Stimulated activated CD8-positive, alpha-beta memory T cell treated with anti-CD3 and anti-CD28 coated beads, Interleukin-7, amount 100 ng/mL, for 1 hour (primary cell): Measurements from ENCODE around the gene NLRP7.
"Not testable (repeated sequence)": the region's sequence is repeated elsewhere in the genome, so short reads cannot be mapped to it uniquely, and the experiment has no call there.

Experiments
- DNase-seq, 2 donors: peaks; one replicate each; pipeline ENCODE4 v3.0.0-alpha.2; 2020; ENCODE audit warnings: low read depth in 2 of 2

Gene NLRP7

DNA sequence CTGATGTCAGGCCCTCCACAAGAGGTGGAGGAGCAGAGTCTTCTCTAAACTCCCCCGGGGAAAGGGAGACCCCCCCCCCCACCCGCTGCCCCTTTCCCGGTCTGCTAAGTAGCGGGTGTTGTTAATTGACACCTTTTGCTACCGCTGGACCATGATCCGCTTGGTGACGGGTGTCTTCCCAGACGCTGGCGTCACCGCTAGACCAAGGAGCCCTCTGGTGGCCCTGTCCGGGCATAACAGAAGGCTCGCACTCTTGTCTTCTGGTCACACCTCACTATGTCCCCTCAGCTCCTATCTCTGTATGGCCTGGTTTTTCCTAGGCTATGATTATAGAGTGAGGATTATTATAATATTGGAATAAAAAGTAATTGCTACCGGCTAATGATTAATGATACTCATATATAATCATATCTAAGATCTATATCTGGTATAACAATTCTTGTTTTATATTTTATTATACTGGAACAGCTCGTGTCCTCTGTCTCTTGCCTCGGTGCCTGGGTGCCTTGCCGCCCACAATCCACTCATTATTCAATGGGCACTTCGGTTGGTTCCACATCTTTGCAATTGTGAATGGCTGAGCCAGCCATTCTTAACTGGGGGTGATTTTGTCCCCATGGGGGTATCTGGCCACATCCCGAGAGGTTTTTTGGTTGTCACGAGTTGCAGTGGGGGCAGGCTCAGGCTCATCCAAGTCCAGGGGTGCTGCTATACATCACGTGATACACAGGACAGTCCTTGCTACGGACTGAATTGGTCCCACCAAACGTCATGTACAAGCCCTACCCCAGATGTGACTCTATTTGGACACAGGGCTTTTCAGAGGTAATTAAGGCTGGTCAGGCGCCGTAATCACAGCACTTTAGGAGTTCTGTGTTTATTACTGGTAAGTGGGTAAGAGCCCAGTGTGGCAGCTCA, 27.4 kb downstream of the NLRP7 start:
- DNase-seq, result not testable (repeated sequence)

DNA sequence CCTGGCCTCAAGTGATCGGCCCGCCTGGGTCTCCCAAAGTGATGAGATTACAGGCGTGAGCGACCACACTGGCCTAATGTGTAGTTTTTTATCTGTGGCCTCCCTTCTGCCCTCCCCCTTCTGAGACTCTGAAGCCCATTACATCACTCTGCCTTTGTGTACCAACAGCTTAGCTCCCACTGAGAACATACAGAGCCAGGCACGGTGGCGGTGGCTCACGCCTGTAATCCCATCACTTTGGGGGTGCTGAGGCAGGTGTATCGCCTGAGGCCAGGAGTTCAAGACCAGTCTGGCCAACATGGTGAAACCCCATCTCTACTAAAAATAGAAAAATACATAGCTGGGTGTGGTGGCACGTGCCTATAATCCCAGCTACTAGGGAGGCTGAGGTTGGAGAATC, 28.8 kb downstream of the NLRP7 start:
- no peak for DNase-seq

DNA sequence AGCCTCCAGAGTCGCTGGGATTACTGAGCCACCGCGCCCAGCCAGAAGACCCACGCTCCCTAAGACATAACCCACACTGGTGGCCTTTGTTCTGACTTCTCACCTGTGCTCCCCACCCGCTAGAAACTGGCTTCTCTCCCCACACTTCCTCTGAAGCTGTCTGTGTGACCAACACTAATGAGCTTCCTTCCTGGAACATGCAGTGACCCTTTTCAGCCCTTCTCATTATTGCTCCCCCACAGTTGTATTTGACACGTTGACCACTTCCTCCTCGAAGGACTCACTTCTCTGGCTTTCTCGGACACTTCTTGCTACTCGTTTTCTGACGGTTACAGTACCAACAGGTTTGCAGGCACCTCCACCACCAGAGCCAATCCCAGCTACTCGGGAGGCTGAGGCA, 30.5 kb downstream of the NLRP7 start:
- no peak for DNase-seq

DNA sequence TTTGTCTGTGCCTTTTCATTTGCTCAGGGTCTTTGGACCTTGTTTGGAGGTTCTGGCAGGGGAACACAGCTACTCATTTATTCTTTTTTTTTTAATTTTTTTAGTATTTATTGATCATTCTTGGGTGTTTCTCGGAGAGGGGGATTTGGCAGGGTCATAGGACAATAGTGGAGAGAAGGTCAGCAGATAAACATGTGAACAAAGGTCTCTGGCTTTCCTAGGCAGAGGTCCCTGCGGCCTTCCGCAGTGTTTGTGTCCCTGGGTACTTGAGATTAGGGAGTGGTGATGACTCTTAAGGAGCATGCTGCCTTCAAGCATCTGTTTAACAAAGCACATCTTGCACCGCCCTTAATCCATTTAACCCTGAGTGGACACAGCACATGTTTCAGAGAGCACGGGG, 39.4 kb downstream of the NLRP7 start:
- DNase-seq, result not testable (repeated sequence)

DNA sequence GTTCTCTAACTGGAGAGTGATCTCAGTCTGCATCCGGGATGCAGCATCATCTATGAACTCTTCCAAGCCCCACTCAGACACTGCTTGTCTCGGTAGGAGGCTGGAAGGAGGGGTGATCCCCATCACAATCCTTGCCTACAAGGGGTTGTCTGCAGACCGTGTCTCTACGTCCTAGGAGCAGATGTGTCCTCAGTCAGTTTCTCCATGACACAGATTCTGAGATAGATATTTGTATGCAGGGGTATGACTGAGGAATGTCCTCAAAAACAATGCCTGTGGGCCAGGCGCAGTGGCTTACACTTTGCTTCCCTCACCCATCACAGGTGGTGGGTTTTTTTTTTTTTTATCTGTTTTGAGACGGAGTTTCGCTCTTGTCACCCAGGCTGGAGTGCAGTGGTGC, 40.5 kb downstream of the NLRP7 start:
- DNase-seq, result no peak

DNA sequence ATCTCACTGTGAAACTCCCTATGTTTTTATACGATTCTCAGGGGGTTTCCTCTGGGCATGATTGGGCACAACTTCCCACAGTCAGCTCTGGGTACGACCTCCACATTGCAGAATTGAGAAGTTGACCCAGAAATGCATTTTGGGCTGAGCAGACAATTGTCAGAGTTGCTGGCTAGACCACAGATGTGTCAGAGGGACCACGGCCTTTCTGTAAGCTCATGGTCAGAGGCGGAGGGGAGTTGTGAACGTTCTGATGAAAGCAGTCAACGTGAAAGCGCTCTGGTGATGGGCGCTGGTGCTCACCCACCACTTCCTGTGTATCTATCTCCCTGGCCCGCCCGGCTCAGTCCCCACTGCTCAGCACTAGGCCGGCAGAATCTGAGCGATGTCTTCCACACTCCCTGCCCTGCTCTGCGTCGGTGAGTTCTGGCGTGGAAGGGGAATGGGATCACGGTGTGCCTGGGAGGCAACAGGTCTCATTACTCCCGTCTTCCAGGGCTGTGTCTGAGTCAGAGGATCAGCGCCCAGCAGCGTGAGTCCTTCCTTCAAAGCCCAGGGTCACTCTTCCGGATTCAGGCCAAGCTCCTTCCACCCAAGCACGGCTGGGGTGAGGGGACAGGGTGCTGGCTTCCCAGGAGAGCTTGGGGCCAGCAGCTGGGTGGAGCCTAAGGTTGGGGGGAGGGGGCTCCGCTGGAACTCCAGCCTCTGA, 41.4 kb downstream of the NLRP7 start, which contains the start of gene NCR1:
Gene NCR1, plus strand, starts transcription at position 346 of the 709 bp plus-strand sequence. Its CDS starts 40 bp downstream, at position 386.
- no peak for DNase-seq

DNA sequence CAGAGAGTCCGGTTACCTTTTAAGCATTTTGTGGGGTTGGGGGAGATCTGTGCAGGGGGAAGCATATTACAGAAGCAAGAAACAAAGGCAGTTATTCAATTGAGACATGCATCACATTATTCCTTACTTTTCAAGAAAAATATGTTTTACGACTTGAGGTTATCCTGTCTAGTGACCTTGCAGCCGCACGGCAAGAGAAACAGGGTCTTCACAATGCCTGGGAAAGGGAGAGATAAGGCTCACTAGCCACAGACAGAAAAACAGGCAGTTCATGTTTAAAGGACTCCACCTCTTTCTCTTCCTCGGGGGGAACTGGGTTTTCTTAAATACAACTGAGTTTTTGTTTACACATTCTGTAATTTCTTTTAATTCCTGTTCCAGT, 41.9 kb downstream of the NLRP7 start:
- no peak for DNase-seq

DNA sequence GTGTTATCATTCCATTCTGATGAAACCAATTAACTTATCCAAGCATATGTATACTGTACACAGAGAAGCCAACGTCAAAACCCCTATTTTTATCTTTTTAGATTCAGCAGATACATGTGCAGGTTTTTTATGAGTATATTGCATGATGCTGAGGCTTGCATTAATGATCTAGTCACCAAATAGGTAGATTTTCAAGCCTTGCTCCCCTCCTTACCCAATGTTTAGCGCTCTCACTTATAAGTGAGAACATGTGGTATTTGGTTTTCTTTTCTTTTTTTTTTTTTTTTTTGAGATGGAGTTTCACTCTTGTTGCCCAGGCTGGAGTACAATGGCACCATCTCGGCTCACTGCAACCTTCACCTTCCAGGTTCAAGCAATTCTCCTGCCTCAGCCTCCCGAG, 43.1 kb downstream of the NLRP7 start:
- DNase-seq, result not testable (repeated sequence)

DNA sequence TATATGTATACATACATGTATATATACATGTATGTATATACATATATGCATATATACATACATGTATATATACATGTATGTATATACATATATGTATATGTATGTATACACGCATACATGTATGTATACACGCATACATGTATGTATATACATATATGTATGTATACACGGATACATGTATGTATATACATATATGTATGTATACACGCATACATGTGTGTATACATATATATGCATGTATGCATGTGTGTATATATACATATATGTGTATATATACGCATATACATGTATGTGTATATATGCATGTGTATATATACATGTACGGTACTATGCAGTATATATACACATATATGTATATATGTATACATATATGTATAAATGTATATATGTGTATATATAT, 44.0 kb downstream of the NLRP7 start:
- DNase-seq, result no peak

DNA sequence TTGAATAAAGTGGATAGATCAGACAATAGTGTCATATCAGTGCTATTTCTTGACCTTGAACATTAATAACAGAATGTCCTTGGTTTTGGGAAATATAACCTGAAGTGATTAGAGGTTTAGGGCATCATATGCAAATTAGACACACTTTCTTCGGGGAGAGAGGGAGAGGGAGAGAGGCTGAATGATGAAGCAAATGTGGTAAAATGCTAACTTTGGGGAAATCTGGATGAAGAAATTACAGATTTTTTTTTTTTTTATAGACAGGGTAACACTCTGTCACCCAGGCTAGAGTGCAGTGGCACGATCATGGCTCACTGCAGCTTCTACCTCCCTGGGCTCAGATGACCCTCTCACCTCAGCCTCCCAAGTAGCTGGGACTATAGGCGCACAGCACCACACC, 45.3 kb downstream of the NLRP7 start:
- DNase-seq, result no peak

DNA sequence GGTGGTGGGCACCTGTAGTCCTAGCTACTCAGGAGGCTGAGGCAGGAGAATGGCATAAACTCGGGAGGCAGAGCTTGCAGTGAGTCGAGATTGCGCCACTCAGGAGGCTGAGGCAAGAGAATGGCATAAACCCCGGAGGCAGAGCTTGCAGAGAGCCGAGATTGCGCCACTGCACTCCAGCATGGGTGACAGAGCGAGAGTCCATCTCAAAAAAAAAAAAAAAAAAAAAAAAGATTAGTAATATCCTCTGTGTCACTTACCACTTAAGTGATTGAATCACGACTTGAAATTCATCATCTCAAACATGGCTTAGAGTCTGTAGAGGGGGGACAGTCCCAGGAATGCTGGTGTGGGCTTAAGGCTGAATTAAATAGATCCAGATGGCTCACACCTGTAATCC, 46.2 kb downstream of the NLRP7 start:
- not testable (repeated sequence) for DNase-seq

DNA sequence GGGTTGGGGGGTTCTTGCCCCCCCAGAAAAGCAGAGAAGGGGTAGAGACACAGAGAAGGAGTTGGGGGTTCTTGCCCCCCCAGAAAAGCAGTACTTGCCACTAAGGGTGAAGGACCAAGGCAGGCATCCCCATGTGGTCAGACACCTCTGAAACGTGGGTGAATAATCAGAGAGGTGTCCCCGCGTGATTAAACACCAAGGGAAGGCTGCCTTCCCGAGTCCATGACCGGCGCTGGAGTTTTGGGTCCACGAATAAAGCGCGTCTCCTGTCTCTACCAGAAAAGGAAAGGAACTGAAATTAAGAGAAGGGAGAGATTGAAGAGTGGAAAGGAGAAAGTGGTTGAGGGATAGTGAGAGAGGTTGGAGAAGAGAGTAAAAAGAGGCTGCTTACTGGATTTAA, 47.7 kb downstream of the NLRP7 start:
- not testable (repeated sequence) for DNase-seq

DNA sequence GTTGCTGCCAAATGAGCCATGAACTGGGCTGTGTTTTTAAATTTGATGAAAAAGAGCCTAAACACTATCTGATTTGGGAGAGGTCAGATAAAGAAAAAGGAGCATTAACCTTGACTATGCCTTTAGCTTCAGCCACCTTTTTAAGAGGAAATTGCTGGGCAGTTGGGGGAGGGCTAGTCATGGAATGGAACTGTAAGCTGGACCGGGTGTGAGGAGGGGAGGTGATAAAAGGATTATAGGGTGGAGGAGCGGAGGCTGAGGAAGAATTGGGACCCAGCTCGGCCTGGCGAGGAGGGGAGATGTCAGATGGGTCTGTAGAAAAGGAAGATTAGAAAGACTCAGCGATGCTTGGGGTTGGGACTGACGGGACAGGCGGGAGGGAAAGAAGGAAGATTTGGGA, 48.6 kb downstream of the NLRP7 start:
- DNase-seq, result not testable (repeated sequence)

DNA sequence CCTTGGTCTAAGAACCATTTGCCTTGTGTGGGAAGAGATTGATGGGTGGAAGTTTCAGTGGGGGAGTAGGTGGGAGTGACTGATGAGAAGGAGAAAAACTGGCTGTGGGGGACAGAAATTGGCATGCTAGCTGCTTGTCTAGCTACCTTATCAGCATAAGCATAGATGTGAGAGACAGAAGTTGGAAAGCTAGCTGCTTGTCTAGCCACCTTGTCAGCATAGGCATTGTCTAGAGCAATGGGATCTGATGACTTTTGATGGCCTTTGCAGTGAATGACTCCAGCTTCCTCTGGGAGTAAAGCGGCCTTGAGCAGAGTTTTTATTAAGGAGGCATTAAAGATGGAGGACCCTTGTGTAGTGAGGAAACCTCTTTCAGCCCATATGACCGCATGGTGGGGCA, 51.3 kb downstream of the NLRP7 start:
- no peak for DNase-seq

DNA sequence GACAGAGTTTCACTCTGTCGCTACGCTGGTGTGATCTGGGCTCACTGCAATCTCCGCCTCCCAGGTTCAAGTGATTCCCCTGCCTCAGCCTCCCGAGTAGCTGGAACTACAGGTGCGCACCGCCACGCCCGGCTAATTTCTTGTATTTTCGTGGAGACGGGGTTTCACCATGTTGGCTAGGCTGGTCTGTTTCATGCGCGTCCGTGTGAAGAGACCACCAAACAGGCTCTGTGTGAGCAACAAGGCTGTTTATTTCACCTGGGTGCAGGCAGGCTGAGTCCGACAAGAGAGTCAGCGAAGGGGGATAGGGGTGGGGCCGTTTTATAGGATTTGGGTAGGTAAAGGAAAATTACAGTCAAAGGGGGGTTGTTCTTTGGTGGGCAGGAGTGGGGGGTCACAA, 53.2 kb downstream of the NLRP7 start:
- DNase-seq, result not testable (repeated sequence)

DNA sequence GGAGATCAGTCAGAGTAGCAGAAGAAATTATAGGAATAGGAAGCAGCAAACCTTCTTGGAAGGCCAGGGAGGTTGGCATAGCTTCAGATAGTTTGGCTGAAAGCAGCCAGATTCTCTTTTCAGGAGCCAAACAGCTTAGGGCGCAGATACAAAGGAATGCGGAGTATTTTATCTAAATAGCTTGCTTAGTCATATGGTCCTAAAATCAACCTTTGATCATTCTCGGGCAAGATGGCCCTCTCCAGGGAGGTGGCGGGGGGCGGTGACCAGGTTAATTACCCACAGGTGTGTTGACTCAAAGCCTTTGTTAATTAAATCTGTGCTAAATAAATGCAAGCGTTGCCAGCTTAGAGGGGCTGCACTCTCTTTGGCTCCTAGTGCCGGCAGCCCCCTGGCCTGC, 53.9 kb downstream of the NLRP7 start:
- no peak for DNase-seq

DNA sequence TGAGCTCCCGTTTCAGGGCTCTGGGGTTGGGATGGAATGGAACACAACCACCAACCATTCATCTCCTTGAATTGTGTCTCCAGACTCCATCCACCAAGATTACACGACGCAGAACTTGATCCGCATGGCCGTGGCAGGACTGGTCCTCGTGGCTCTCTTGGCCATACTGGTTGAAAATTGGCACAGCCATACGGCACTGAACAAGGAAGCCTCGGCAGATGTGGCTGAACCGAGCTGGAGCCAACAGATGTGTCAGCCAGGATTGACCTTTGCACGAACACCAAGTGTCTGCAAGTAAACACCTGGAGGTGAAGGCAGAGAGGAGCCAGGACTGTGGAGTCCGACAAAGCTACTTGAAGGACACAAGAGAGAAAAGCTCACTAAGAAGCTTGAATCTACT, 57.8 kb downstream of the NLRP7 start:
- no peak for DNase-seq

DNA sequence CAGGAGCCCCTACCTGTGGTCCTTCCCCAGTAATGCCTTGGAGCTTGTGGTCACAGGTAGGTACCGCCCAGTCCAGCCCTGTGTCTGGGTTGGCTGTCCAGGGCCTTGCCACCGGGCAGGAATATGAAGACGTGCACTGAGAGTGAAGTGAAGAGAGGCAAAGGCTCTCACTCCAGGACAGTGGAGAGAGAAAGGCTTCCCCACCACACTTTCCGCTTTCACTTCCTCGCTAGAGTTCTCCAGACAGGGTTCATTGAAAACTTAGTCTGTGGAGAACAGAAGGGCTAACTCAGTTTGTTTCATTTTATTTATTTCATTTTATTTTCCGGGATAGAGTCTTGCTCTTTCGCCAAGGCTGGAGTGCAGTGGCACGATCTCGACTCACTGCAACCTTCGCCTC, 59.1 kb downstream of the NLRP7 start:
- DNase-seq, result no peak

DNA sequence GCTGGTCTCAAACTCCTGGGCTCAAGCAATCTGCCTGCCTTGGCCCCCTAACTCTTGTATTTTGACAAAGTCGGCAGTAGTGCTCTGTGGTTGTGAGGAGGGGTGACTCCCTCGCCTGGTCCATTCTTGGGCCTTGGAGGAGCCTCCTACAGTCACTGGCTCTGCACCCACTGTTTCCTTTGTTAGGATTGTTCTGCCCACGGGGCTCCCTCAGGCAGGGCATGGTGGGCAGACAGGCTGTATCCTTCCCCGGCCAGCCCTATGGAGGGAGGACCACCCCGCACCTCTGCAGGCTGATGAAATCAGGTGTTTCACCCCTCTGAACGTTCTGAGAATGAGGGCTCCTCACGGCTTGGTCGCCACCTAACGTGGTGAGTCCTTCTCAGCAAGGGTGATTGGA, 64.1 kb downstream of the NLRP7 start:
- no peak for DNase-seq

DNA sequence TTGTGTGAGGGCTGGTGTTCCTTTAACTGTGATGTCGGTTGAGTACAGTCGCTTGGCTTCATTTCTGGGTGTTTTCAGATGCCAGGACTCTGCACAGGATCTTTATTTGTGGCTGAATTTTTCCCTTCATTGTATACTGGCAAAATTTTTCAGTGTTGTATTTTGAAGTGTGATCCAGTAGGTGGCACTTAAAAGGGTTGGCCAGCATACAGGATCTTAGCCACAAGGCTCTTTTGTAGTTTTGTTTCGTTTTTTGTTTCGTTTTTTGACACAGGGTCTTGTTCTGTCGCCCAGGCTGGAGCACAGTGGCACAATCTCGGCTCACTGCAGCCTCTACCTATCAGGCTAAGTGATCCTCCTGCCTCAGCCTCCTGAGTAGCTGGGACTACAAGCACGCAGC, 64.6 kb downstream of the NLRP7 start:
- DNase-seq, result no peak

DNA sequence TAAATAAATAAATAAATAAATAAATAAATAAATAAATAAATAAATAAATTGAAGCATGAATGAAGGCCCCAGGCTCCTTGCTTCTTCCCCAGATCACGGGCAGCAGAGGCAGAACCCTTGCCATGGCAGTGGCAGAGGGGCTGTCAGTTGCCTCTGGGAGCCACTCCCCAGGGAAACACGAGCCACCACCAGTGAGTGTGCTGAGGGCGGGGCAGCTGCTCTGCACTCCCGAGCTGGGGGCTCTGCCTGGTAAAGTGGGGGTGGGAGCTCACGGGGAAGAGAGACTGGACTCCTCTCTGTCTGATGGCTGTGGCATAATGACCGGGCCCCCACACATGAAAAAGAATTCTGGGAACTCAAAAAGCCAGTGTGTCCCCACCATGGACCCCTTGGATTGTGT, 65.4 kb downstream of the NLRP7 start:
- DNase-seq, result no peak

DNA sequence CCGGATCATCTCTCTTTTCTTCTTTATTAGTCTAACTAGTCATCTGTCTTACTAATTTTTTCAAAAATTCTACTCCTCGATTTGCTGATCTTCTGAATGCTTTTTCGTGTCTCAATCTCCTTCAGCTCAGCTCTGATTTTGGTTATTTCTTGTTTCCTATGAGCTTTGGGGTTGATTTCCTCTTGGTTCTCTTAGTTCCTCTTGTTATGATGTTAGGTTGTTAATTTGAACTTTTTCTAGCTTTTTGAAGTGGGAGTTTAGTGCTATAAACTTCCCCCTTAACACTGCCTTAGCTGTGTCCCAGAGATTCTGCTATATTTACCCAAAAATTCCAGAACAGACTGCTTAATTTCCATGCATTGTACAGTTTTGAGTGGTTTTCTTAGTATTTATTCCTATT, 69.9 kb downstream of the NLRP7 start:
- no peak for DNase-seq

DNA sequence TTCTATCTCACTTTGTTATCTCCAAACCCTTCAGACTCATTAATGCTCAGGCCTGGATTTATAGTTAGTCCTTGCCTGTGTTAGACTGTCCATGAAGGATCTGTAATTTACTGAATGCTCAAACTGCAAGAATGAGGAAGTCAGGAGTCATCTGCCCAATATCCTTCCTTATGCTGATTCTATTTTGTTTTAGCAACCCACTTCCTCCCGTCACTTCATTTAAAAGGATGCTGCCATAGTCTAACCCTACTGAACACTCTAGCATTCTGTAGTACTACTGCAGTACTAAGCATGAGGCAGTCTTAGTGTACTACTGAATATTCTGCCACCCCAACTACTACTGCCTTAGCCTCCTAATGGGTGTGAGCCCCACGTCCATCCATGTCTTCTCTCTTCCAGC, 71.8 kb downstream of the NLRP7 start:
- no peak for DNase-seq
